ENCODE data around the gene GALNT2.

GALNT2 gene

GRCh38 chr1:230308039-230308438, 241.0 kb downstream of the GALNT2 start:
- DNase-seq, result no peak

- no peak for DNase-seq
These were observed 241.8 kb downstream of the GALNT2 start for GRCh38 chr1:230308821-230309220.

GRCh38 chr1:230309646-230310177, 242.7 kb downstream of the GALNT2 start:
- no peak for DNase-seq

GRCh38 chr1:230310381-230311163, 243.5 kb downstream of the GALNT2 start:
- DNase-seq, result peak; percentile 82 to 89 (median 86)

GRCh38 chr1:230312676-230313075, 245.6 kb downstream of the GALNT2 start:
- no peak for DNase-seq

- no peak for DNase-seq
These were observed 246.6 kb downstream of the GALNT2 start for GRCh38 chr1:230313453-230314141.

GRCh38 chr1:230314142-230314470, 247.1 kb downstream of the GALNT2 start:
- DNase-seq, result no peak

- DNase-seq, result no peak
These were observed 248.1 kb downstream of the GALNT2 start for GRCh38 chr1:230315099-230315498.

- DNase-seq, result no peak
These were observed 250.1 kb downstream of the GALNT2 start for GRCh38 chr1:230316864-230317745.

GRCh38 chr1:230317823-230318819, 251.1 kb downstream of the GALNT2 start:
- DNase-seq, result no peak

- DNase-seq, result no peak
These were observed 252.1 kb downstream of the GALNT2 start for GRCh38 chr1:230319014-230319747.

GRCh38 chr1:230320804-230321203, 253.8 kb downstream of the GALNT2 start:
- DNase-seq, result no peak

GRCh38 chr1:230321341-230321740, 254.3 kb downstream of the GALNT2 start:
- DNase-seq, result no peak

GRCh38 chr1:230321741-230322420, 254.8 kb downstream of the GALNT2 start:
- DNase-seq, result no peak

GRCh38 chr1:230322421-230322756, 255.4 kb downstream of the GALNT2 start:
- DNase-seq, result no peak

GRCh38 chr1:230322967-230323547, 256.0 kb downstream of the GALNT2 start:
- DNase-seq, result no peak

- no peak for DNase-seq
These were observed 256.6 kb downstream of the GALNT2 start for GRCh38 chr1:230323686-230324085.

GRCh38 chr1:230326971-230327891, 260.2 kb downstream of the GALNT2 start:
- DNase-seq, result no peak

GRCh38 chr1:230327892-230328284, 260.9 kb downstream of the GALNT2 start:
- no peak for DNase-seq

Measured in suppressor macrophage (primary cell).